ENCODE data around the gene ST14. TPM values are rescaled to one million over a fixed set of nuclear protein-coding genes. Genes with fewer than 3 reads are reported as not detected.

ST14 gene
- polyA plus RNA-seq, 4 donors, result 0.82 to 36.0 (median 29.7) TPM

GRCh38 chr11:130131961-130132850, 27.4 kb upstream of the ST14 start:
- DNase-seq (ENCODE audit: low read depth in 4 of 4, low spot score in 3 of 4), result peak in 2 of 4 donors; percentile 35 to 50

GRCh38 chr11:130133716-130134115, 25.9 kb upstream of the ST14 start:
- no peak for DNase-seq (ENCODE audit: low read depth in 4 of 4, low spot score in 3 of 4)

DNA sequence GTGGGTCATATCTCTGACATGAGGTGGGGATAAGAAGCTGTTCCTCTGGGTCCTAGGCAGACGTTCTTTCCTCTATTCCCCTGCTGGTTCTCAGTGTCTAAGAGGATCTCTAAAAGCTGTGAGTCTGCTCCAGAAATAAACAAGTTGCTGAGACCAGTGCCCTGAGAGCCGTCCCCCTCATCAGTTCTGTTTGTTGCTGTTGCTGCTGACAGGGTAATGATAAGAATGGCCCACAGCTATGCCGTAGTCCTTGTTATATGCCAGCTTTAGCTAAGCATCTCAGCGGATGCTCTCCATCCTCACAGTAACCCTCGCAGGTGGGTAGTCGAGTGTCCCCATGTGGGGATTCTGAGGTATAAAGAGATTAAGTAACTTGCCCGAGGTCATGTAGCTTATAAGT, 23.5 kb upstream of the ST14 start:
- no peak for DNase-seq (ENCODE audit: low read depth in 4 of 4, low spot score in 3 of 4)

GRCh38 chr11:130137999-130138398, 21.6 kb upstream of the ST14 start:
- no peak for DNase-seq (ENCODE audit: low read depth in 4 of 4, low spot score in 3 of 4)

DNA sequence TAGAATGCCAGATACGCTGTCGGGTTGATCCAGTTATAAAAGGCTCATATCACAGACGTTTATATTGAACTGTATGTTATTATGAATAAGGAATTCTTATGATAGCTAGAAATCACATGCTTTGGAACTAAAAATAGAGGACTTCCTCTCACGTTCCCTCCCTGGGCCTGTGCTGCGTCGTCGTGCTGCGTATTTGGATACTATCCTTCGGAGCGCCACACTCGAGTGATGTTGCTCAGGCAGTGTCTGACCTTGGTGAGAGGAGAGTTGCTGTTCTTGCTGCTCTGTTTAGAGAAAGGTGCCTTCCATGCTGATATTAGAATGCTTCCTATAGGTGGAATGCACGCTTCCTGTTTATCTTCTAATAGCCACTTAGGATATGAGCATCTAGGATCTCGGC, 20.2 kb upstream of the ST14 start:
- DNase-seq (ENCODE audit: low read depth in 4 of 4, low spot score in 3 of 4), result no peak

GRCh38 chr11:130141561-130142341, 17.8 kb upstream of the ST14 start:
- no peak for DNase-seq (ENCODE audit: low read depth in 4 of 4, low spot score in 3 of 4)

DNA sequence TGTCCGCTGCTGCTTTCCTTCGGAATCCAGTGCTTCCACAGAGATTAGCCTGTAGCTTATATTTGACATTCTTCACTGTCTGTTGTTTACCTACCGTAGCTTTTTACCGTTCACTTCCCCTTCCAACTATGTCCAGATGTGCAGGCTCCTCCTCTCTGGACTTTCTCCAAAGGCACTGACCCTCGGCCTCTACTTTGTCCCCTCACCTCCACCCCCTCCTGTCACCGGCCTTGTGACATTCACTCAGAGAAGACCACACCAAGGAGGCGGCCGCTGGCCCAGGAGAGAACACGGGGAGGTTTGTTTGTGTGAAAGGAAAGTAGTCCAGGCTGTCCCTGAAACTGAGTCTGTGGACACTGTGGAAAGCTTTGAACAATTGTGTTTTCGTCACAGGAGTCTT, 15.4 kb upstream of the ST14 start:
- no peak for DNase-seq (ENCODE audit: low read depth in 4 of 4, low spot score in 3 of 4)

GRCh38 chr11:130144861-130145281, 14.7 kb upstream of the ST14 start:
- DNase-seq (ENCODE audit: low read depth in 4 of 4, low spot score in 3 of 4), result no peak

DNA sequence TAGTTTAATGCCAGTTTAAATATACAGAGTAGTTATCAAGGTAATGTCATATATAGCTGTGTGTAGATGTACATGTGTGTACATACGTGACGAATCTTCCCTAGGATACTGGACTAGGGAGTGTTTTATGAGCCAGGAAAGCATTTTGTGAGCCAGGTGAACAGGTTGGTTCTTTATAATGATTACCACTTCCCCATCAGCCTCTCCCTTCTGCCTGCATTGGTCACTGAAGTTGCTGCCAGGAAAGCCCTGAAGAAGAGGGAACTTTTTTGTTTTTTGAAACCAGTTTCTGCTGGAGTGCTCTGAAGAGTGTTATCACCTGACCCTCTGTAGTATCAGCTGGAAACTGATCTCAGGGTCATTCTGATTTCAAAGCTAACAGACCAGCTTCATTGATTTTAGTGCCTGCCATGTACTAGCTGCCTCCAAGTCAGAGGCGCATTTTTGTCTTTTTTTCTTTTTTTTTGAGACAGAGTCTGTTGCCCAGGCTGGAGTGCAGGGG, 14.2 kb upstream of the ST14 start:
- DNase-seq (ENCODE audit: low read depth in 4 of 4, low spot score in 3 of 4), result no peak

DNA sequence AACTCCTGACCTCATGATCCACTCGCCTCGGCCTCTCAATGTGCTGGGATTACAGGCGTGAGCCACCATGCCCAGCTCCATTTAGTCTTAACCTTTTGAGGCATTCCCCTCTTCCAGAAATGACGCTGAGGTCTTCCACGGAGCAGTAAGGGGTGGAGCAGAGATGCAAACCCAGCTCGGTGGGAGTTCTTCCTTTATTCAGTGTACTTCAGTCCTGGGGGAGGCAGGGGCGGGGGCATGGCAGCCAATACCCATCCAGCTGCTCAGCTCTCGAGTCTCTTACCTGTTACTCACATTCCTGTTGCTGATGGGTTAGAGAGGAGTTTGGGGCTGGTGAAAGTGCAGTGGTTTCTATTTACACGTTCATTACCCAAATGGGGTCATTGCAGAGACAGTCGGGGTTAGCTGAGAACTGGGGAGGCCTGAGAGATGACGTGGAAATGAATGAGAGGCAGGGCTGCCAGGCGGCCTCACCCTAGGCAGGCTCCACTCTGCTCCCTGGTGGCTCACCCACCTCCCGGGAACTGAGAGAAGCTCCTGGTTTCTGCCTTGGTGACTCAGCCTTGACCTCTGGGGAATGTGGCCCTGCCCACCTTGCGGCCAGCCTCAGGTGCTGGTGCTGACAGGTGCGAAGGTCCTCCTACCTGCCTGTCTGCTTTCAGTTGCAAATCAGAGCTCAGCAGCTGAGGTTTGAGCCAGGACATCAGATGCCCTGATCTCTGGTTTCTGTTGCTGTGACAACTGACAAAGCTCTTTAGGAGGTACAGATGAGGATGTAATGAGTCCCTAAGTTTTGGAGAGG, 13.4 kb upstream of the ST14 start:
- no peak for DNase-seq (ENCODE audit: low read depth in 4 of 4, low spot score in 3 of 4)

DNA sequence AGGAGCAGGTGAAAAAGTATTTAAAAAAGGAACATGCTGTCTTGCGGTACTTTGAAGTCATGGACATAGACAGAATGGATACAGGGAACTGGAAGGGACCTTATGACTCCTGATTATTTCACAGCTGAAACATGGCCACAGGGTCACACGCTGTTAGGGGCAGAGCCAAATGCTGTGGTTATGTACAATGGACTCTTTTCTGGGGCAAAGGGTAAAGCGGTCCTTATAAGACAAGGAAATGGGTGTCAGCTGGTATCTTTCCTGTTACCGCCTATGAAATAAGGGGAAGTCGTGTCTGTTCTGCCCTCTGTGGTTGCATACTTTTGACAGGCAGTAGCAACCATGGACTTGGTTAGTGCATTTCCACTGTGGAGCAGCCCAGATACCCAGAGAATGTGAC, 12.8 kb upstream of the ST14 start:
- DNase-seq (ENCODE audit: low read depth in 4 of 4, low spot score in 3 of 4), result no peak

DNA sequence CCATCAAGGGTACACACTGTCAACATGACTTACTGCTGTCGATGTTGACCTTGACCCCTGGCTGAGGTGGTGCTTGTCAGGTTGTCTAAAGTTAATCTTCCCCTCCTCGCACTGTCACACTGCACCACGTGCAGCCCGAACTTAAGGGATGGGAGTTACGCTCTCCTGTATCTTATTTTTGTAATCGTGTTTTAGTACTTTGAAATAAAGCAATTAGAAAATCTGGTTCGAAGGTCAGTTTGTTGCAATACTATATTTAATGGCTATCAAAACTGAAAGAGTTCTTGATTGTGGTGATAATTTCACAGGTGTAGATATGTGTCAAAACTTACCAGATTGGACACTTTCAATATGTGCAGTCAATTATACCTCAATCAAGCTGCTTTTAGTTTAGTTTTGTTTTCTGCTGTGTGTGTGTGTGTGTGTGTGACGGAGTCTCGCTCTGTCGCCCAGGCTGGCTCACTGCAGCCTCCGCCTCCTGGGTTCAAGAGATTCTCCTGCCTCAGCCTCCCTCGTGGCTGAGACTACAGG, 10.7 kb upstream of the ST14 start:
- no peak for DNase-seq (ENCODE audit: low read depth in 4 of 4, low spot score in 3 of 4)

GRCh38 chr11:130150790-130151189, 8.8 kb upstream of the ST14 start:
- DNase-seq (ENCODE audit: low read depth in 4 of 4, low spot score in 3 of 4), result no peak

DNA sequence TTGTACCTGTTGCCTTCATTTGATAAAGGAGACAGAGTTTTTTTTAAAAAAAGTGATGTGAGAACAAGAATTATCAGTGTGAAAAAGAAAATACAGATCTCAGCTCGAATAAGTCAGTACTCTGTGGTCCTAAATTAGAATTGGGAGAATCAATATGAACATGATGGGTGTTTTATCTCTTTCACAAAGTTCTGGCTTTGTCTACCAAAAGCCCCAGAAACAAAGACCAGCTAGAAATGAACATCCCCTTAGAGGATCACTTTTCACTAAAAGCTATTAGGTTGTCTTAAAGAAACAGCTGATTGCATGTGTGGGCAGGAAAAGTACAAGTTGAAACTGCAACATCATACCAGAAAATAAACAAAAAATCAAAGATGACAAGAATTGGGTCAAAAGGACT, 8.4 kb upstream of the ST14 start:
- DNase-seq (ENCODE audit: low read depth in 4 of 4, low spot score in 3 of 4), result no peak

- DNase-seq (ENCODE audit: low read depth in 4 of 4, low spot score in 3 of 4), result no peak
Observed at GRCh38 chr11:130156108-130157022, 3.2 kb upstream of the ST14 start.

GRCh38 chr11:130157101-130157500, 2.5 kb upstream of the ST14 start:
- DNase-seq (ENCODE audit: low read depth in 4 of 4, low spot score in 3 of 4), result no peak

GRCh38 chr11:130157840-130158239, 1.7 kb upstream of the ST14 start:
- no peak for DNase-seq (ENCODE audit: low read depth in 4 of 4, low spot score in 3 of 4)

DNA sequence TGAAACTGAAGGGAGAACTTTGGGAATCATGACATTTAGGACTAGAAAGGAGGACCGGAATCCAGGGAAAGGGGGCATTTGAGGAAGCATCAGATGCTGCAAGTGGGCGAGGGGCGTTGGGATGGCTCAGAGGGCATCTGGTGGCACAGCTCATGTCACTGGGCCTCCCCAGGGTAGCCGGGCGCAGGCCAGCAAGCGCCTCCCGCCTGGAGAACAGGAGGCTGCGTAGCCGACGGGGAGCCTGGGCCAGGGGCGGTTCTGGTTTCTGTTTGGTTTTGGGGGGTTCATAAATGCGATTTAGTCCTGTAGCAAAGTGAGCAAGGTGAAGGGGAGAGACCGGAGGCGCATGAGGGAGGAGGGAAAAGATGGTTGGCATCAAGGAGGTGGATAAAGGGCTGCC, 443 bp upstream of the ST14 start:
- DNase-seq (ENCODE audit: low read depth in 4 of 4, low spot score in 3 of 4), result no peak

GRCh38 chr11:130160498-130161155, 1.0 kb downstream of the ST14 start:
- no peak for DNase-seq (ENCODE audit: low read depth in 4 of 4, low spot score in 3 of 4)
